K562 (cell line): ENCODE measurements around the gene LMAN2. TPM values are rescaled to one million over a fixed set of nuclear protein-coding genes. Genes with fewer than 3 reads are reported as not detected.

Source experiments
- ATF3 ChIP-seq, 2 experiments: fragments of 450-650 bp in 1 of 2; sonication (generic) in 1 of 2; formaldehyde crosslinking in 1 of 2; IDR thresholded peaks in 1 of 2; conservative IDR thresholded peaks in 1 of 2; 2 replicates each; pipeline versions ENCODE4 v1.6.1 to v1.8.1; 2016 to 2023; ENCODE audit warnings: mild to moderate bottlenecking in 2 of 2, moderate library complexity in 2 of 2, inconsistent platforms in 1 of 2, missing genetic modification reagents in 1 of 2
- ELF2 ChIP-seq: fragments of 250-450 bp; sonication (Bioruptor Pico); IDR thresholded peaks from 2 replicates; pipeline ENCODE4 v1.5.0; 2021; ENCODE audit warnings: mild to moderate bottlenecking
- GABPB1 ChIP-seq: sonication (generic); formaldehyde crosslinking; IDR thresholded peaks from 2 replicates; pipeline ENCODE4 v1.8.0; 2022; ENCODE audit warnings: mild to moderate bottlenecking, missing genetic modification reagents
- GTF2A2 ChIP-seq: IDR thresholded peaks from 2 replicates; pipeline ENCODE4 v1.6.1; 2016; ENCODE audit warnings: mild to moderate bottlenecking, missing genetic modification characterization, missing compliant biosample characterization
- HDAC2 ChIP-seq: fragments of 450-650 bp; IDR thresholded peaks from 2 replicates; pipeline ENCODE4 v1.6.1; 2016; ENCODE audit warnings: mild to moderate bottlenecking
- HMG20B ChIP-seq: fragments of 250-450 bp; sonication (Bioruptor Pico); IDR thresholded peaks from 2 replicates; pipeline ENCODE4 v1.5.0; 2021; ENCODE audit warnings: mild to moderate bottlenecking
- KAT7 ChIP-seq: sonication (generic); formaldehyde crosslinking; IDR thresholded peaks from 2 replicates; pipeline ENCODE4 v1.8.0; 2022; ENCODE audit warnings: missing genetic modification reagents, mild to moderate bottlenecking, borderline replicate concordance
- MEF2D ChIP-seq: conservative IDR thresholded peaks from 2 replicates; pipeline ENCODE4 v1.6.1; 2016; ENCODE audit warnings: low read depth, missing genetic modification characterization, missing compliant biosample characterization
- ZNF239 ChIP-seq: fragments of 250-450 bp; sonication (Bioruptor Pico); IDR thresholded peaks from 2 replicates; pipeline ENCODE4 v1.4.0; 2020; ENCODE audit warnings: mild to moderate bottlenecking
- ZNF583 ChIP-seq: fragments of 250-450 bp; sonication (Bioruptor Pico); IDR thresholded peaks from 2 replicates; pipeline ENCODE4 v1.4.0; 2020
- ZNF707 ChIP-seq: fragments of 250-450 bp; sonication (Bioruptor Pico); conservative IDR thresholded peaks from 2 replicates; pipeline ENCODE4 v1.8.0; 2022; ENCODE audit warnings: inconsistent platforms, mild to moderate bottlenecking, moderate library complexity
- polyA plus RNA-seq, 8 experiments: library from polyadenylated mRNA; depleted of rRNA in 4 of 8; stranded (reverse) in 5 of 8; unstranded in 3 of 8; fragments of >200 nt; fragmentation: Nextera tagmentation in 2 of 8; fragmentation: Illumina TruSeq in 1 of 8; extraction: Ambion mirVana in 2 of 8; extraction: Trizol in 1 of 8; gene quantifications; 2 replicates each; pipeline versions ENCODE4 v1.2.1 to v1.2.3, GENCODE V29; 2011 to 2014; ENCODE audit warnings: inconsistent platforms in 1 of 8, missing spikeins in 1 of 8
- total RNA-seq, 7 experiments: library from RNA; depleted of rRNA in 6 of 7; stranded (reverse); fragments of >200 nt in 6 of 7; fragmentation: Illumina TruSeq in 2 of 7; extraction: Trizol in 2 of 7; gene quantifications; 2 replicates each; pipeline versions ENCODE4 v1.2.1 to v1.2.3, GENCODE V29; 2011 to 2021; ENCODE audit warnings: low replicate concordance in 1 of 7
- TF ChIP-seq, protein P1 (sequence below): fragments of 450-650 bp; formaldehyde crosslinking; IDR thresholded peaks from 2 replicates; pipeline ENCODE4 v1.4.0; 2022; ENCODE audit warnings: missing genetic modification characterization
- TF ChIP-seq, protein P2 (sequence below), 2 experiments: fragments of 450-650 bp; conservative IDR thresholded peaks; 2 replicates each; pipeline ENCODE4 v1.6.1; 2017; ENCODE audit warnings: mild to moderate bottlenecking in 2 of 2, moderate library complexity in 2 of 2
- TF ChIP-seq, protein P3 (sequence below): fragments of 450-650 bp; IDR thresholded peaks from 2 replicates; pipeline ENCODE4 v1.6.1; 2017; ENCODE audit warnings: antibody characterized with exemption, mild to moderate bottlenecking

Gene LMAN2
- total and polyA plus RNA-seq, 9 of the 15 experiments (the other 6 are each of a cell fraction or from before 2014, with no cell fraction given), result 2.7 to 254 (median 136) TPM

GRCh38 chr5:177378884-177379883 lies 27.7 kb upstream of the LMAN2 start (continued):
- TF ChIP-seq GABPB1 (CRISPR knock-in tag), result peak; percentile 63
- TF ChIP-seq ELF2 (CRISPR knock-in tag), result 0 out of 2 replicates have a peak, but pooled peaks have one; percentile 37
- 0 out of 2 replicates have a peak, but pooled peaks have one; percentile 12 for TF ChIP-seq ZNF239
- TF ChIP-seq, protein P1, sequence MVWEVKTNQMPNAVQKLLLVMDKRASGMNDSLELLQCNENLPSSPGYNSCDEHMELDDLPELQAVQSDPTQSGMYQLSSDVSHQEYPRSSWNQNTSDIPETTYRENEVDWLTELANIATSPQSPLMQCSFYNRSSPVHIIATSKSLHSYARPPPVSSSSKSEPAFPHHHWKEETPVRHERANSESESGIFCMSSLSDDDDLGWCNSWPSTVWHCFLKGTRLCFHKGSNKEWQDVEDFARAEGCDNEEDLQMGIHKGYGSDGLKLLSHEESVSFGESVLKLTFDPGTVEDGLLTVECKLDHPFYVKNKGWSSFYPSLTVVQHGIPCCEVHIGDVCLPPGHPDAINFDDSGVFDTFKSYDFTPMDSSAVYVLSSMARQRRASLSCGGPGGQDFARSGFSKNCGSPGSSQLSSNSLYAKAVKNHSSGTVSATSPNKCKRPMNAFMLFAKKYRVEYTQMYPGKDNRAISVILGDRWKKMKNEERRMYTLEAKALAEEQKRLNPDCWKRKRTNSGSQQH, result 0 out of 2 replicates have a peak, but pooled peaks have one; percentile 9
- TF ChIP-seq MEF2D (tag), result peak; percentile 80
- peak; percentile 90 for TF ChIP-seq ATF3 (IDR thresholded peaks at IDR 0.05)
- no peak for TF ChIP-seq ATF3 (CRISPR knock-in tag; conservative IDR thresholded peaks at IDR 0.05)
- TF ChIP-seq, protein P2, sequence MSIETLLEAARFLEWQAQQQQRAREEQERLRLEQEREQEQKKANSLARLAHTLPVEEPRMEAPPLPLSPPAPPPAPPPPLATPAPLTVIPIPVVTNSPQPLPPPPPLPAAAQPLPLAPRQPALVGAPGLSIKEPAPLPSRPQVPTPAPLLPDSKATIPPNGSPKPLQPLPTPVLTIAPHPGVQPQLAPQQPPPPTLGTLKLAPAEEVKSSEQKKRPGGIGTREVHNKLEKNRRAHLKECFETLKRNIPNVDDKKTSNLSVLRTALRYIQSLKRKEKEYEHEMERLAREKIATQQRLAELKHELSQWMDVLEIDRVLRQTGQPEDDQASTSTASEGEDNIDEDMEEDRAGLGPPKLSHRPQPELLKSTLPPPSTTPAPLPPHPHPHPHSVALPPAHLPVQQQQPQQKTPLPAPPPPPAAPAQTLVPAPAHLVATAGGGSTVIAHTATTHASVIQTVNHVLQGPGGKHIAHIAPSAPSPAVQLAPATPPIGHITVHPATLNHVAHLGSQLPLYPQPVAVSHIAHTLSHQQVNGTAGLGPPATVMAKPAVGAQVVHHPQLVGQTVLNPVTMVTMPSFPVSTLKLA (conservative IDR thresholded peaks at IDR 0.05), result peak in 1 of 2 experiments; percentile 54
- TF ChIP-seq ZNF707, result no peak
- TF ChIP-seq HMG20B (CRISPR knock-in tag), result no peak
- TF ChIP-seq HDAC2, result 0 out of 2 replicates have a peak, but pooled peaks have one; percentile 56
- TF ChIP-seq GTF2A2 (tag), result peak; percentile 41; the same call in 1 of the 2 replicates
- TF ChIP-seq, protein P3, sequence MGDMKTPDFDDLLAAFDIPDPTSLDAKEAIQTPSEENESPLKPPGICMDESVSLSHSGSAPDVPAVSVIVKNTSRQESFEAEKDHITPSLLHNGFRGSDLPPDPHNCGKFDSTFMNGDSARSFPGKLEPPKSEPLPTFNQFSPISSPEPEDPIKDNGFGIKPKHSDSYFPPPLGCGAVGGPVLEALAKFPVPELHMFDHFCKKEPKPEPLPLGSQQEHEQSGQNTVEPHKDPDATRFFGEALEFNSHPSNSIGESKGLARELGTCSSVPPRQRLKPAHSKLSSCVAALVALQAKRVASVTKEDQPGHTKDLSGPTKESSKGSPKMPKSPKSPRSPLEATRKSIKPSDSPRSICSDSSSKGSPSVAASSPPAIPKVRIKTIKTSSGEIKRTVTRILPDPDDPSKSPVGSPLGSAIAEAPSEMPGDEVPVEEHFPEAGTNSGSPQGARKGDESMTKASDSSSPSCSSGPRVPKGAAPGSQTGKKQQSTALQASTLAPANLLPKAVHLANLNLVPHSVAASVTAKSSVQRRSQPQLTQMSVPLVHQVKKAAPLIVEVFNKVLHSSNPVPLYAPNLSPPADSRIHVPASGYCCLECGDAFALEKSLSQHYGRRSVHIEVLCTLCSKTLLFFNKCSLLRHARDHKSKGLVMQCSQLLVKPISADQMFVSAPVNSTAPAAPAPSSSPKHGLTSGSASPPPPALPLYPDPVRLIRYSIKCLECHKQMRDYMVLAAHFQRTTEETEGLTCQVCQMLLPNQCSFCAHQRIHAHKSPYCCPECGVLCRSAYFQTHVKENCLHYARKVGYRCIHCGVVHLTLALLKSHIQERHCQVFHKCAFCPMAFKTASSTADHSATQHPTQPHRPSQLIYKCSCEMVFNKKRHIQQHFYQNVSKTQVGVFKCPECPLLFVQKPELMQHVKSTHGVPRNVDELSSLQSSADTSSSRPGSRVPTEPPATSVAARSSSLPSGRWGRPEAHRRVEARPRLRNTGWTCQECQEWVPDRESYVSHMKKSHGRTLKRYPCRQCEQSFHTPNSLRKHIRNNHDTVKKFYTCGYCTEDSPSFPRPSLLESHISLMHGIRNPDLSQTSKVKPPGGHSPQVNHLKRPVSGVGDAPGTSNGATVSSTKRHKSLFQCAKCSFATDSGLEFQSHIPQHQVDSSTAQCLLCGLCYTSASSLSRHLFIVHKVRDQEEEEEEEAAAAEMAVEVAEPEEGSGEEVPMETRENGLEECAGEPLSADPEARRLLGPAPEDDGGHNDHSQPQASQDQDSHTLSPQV, result peak; percentile 99
- TF ChIP-seq ZNF583, result peak; percentile 86
- TF ChIP-seq KAT7 (CRISPR knock-in tag), result peak; percentile 85; the same call in 1 of the 2 replicates
